ENCODE results near the gene SMIM9.

- TF ChIP-seq CTCF (IDR thresholded peaks at IDR 0.05) (no peak), POLR2A (IDR thresholded peaks at IDR 0.05) (no peak), POLR2AphosphoS5 (IDR thresholded peaks at IDR 0.05) (peak; percentile 18)
Measured at GRCh38 chrX:154800478-154801210, 33.8 kb downstream of the SMIM9 start.

Data from prostate gland (tissue), 2 donors.